T-cell (primary cell): ENCODE data around the gene GPN2. TPM values are rescaled to one million over a fixed set of nuclear protein-coding genes. Genes with fewer than 3 reads are reported as not detected.

ENCODE experiments used
- ATAC-seq, 4 experiments: fragments of 200-7000 bp in 3 of 4; fragments of 150-1000 bp in 1 of 4; cut with Tn5 transposase; replicated peaks in 1 of 4; 1 replicate in 3 of 4; 2 replicates in 1 of 4; pipeline ENCODE4 v1.10.0; 2021; ENCODE audit warnings: moderate library complexity in 3 of 4, mild to moderate bottlenecking in 2 of 4, moderate number of reproducible peaks in 1 of 4
- CTCF ChIA-PET, 2 donors: fragments of 300-600 bp; sonication (Branson Sonifier 250); formaldehyde crosslinking; loops; one replicate each; lab custom pipeline; 2022; ENCODE audit warnings: antibody characterized with exemption in 2 of 2; lab: Charles Lee
- POLR2A ChIA-PET, 2 donors: fragments of 300-600 bp; sonication (Branson Sonifier 250); formaldehyde crosslinking; loops; one replicate each; lab custom pipeline; 2022; ENCODE audit warnings: antibody characterized with exemption in 2 of 2; lab: Charles Lee
- DNase-seq, 35 experiments: peaks; one replicate each; pipeline versions ENCODE4 v3.0.0 to v3.0.0-alpha.2; 2013 to 2023
- H3K27ac ChIP-seq: one replicate; pipeline ENCODE4 v1.5.1; 2013; ENCODE audit warnings: low read length
- H3K27me3 ChIP-seq, 2 experiments: replicated peaks in 1 of 2; 1 replicate in 1 of 2; 2 replicates in 1 of 2; pipeline versions ENCODE4 v1.6.1 to v1.7.0; 2013; ENCODE audit warnings: low read length in 1 of 2, mixed read lengths in 1 of 2; ENCODE audit not compliant: control insufficient read depth in 2 of 2, insufficient read depth in 2 of 2; ENCODE audit errors: extremely low read depth in 1 of 2
- H3K36me3 ChIP-seq, 2 donors: 1 replicate in 1 of 2; 2 replicates in 1 of 2; pipeline versions ENCODE4 v1.6.1 to v1.7.0; 2013; ENCODE audit warnings: low read length in 1 of 2; ENCODE audit not compliant: control insufficient read depth in 2 of 2, insufficient read depth in 1 of 2; ENCODE audit errors: extremely low read depth in 1 of 2
- H3K4me1 ChIP-seq, 2 experiments: 1 replicate in 1 of 2; 2 replicates in 1 of 2; pipeline versions ENCODE4 v1.6.1 to v1.7.0; 2013; ENCODE audit warnings: low read length in 2 of 2, mixed read lengths in 1 of 2; ENCODE audit not compliant: insufficient read depth in 2 of 2, control insufficient read depth in 1 of 2; ENCODE audit errors: extremely low read depth in 1 of 2
- H3K4me3 ChIP-seq, 2 donors: 1 replicate in 1 of 2; 2 replicates in 1 of 2; pipeline versions ENCODE4 v1.5.1 to v1.7.0; 2013; ENCODE audit warnings: mild to moderate bottlenecking in 2 of 2, low read length in 1 of 2, moderate library complexity in 1 of 2; ENCODE audit not compliant: control insufficient read depth in 1 of 2; ENCODE audit errors: extremely low read depth in 1 of 2
- H3K9me3 ChIP-seq: 2 replicates; pipeline ENCODE4 v1.7.0; 2013
- H3K27ac Mint-ChIP-seq, 2 donors: one replicate each; pipeline ENCODE4 v1.8.0; 2020 to 2021; ENCODE audit warnings: mild to moderate bottlenecking in 2 of 2, mixed read lengths in 2 of 2
- H3K27me3 Mint-ChIP-seq, 2 donors: one replicate each; pipeline ENCODE4 v1.8.0; 2021 to 2022; ENCODE audit warnings: mixed read lengths in 2 of 2
- H3K36me3 Mint-ChIP-seq: one replicate; pipeline ENCODE4 v1.8.0; 2021; ENCODE audit warnings: mixed read lengths
- H3K4me1 Mint-ChIP-seq, 3 donors: one replicate each; pipeline ENCODE4 v1.8.0; 2020 to 2022; ENCODE audit warnings: mixed read lengths in 3 of 3, mild to moderate bottlenecking in 1 of 3
- H3K4me3 Mint-ChIP-seq, 3 donors: one replicate each; pipeline ENCODE4 v1.8.0; 2020 to 2022; ENCODE audit warnings: mild to moderate bottlenecking in 3 of 3, mixed read lengths in 3 of 3, moderate library complexity in 3 of 3
- H3K9me3 Mint-ChIP-seq, 3 donors: one replicate each; pipeline ENCODE4 v1.8.0; 2020 to 2022; ENCODE audit warnings: mixed read lengths in 3 of 3
- WGBS: methylation state at CpG from one replicate; pipeline ENCODE4 v1.1.5; 2013; ENCODE audit warnings: missing lambda C conversion rate; ENCODE audit not compliant: insufficient coverage; 5-methylcytosine and 5-hydroxymethylcytosine counted together
- total RNA-seq, 35 experiments: library from RNA in 6 of 35; stranded (reverse) in 6 of 35; fragments of 120-200 nt in 1 of 35; gene quantifications; one replicate each; pipeline versions ENCODE4 v1.2.1 to v1.2.4 and lab custom pipeline; 2013 to 2026

The GPN2 gene
- total RNA-seq (10 to 100 TPM; 30.8 to 35.7 (median 32.7) TPM), total RNA-seq (lab: John Stamatoyannopoulos, UW) (31.9 to 74.8 (median 57.1) reads per million in 29 experiments)
- total RNA-seq (2013), result 17.0 TPM

GRCh38 chr1:26889551-26890466, at the start of gene GPN2:
Gene GPN2 (minus strand): TSS chr1:26890283. CDS start chr1:26890096, 187 bp downstream.
- Histone ChIP-seq H3K4me1 (peaks cover 7 to 28% of the 10 kb centered on the region in 2 experiments), H3K9me3 (no peaks in the 10 kb centered on the region), H3K36me3 (peaks cover 12 to 58% of the 10 kb centered on the region in 2 donors), H3K27ac (peak within 1 kb of the TSS; percentile 89), H3K27me3 (no peaks in the 10 kb centered on the region), H3K4me3 (peak within 1 kb of the TSS; percentile 80 to 93)
- Mint-ChIP-seq H3K36me3 (peaks cover 43% of the 10 kb centered on the region), H3K27ac (peak within 1 kb of the TSS; percentile 93), H3K4me3 (peak within 1 kb of the TSS; percentile 88 to 96 (median 95)), H3K27me3 (no peaks in the 10 kb centered on the region), H3K9me3 (no peaks in the 10 kb centered on the region), H3K4me1 (peaks cover 32 to 39% (median 36%) of the 10 kb centered on the region in 3 donors)
- under 1% methylated on average over 77 of the region's 89 CpGs for WGBS
- ChIA-PET CTCF (interaction anchor here in 1 of 2 donors (0.6 to 2.2 kb wide), 7 partner anchors 9 to 191 kb away, joined by 3 to 13 read pairs (median 4); partner anchors contain the start of gene GPATCH3), POLR2A (interaction anchor here (1.1 to 2.2 kb wide), 3 partner anchors 10 to 35 kb away, joined by 4 to 13 read pairs (median 8); partner anchors contain the start of gene GPATCH3 (in 2 of the 2))
- peak; percentile 52 to 87 (median 71) for DNase-seq
- peak; percentile 93 to 98 (median 96) for ATAC-seq

GRCh38 chr1:26938659-26939025, 48.6 kb upstream of the GPN2 start:
- ATAC-seq, result no peak
- no peak overlapping the region for H3K27ac ChIP-seq
- POLR2A ChIA-PET, result no interaction called here

GRCh38 chr1:26938004-26938658, 48.0 kb upstream of the GPN2 start:
- POLR2A ChIA-PET, result no interaction called here
- Histone ChIP-seq H3K27me3 (no peaks in the 10 kb centered on the region), H3K4me1 (peaks cover 0 to 3% of the 10 kb centered on the region in 2 experiments), H3K4me3 (no peak overlapping the region), H3K36me3 (peaks cover 0 to 38% of the 10 kb centered on the region in 2 donors), H3K9me3 (no peaks in the 10 kb centered on the region), H3K27ac (no peak overlapping the region)
- peaks cover 35% of the 10 kb centered on the region for H3K36me3 Mint-ChIP-seq
- DNase-seq (no peak), ATAC-seq (no peak)
- H3K9me3 Mint-ChIP-seq, result no peaks in the 10 kb centered on the region
- no peaks in the 10 kb centered on the region for H3K27me3 Mint-ChIP-seq
- H3K27ac Mint-ChIP-seq, result no peak overlapping the region
- WGBS, result 100% methylated on average over 2 of the region's 4 CpGs
- no peak overlapping the region for H3K4me3 Mint-ChIP-seq
- CTCF ChIA-PET, result interaction anchor here (0.6 kb wide), 2 partner anchors 16 to 313 kb away, joined by 3 to 7 read pairs; no protein-coding TSS in a partner anchor
- H3K4me1 Mint-ChIP-seq, result peaks cover 0 to 3% (median 1%) of the 10 kb centered on the region in 3 donors

More at GRCh38 chr1:26938659-26939025, 48.6 kb upstream of the GPN2 start:
- no peak for DNase-seq
- peaks cover 0 to 43% of the 10 kb centered on the region in 2 donors for H3K36me3 ChIP-seq
- Mint-ChIP-seq H3K36me3 (peaks cover 34% of the 10 kb centered on the region), H3K27ac (no peak overlapping the region), H3K4me1 (peaks cover 0 to 2% (median 1%) of the 10 kb centered on the region in 3 donors), H3K27me3 (no peaks in the 10 kb centered on the region), H3K9me3 (no peaks in the 10 kb centered on the region), H3K4me3 (no peak overlapping the region)
- WGBS, result 100% methylated on average over 1 of the region's 2 CpGs
- no peaks in the 10 kb centered on the region for H3K27me3 ChIP-seq
- no peak overlapping the region for H3K4me3 ChIP-seq
- H3K9me3 ChIP-seq, result no peaks in the 10 kb centered on the region
- peaks cover 0 to 3% of the 10 kb centered on the region in 2 experiments for H3K4me1 ChIP-seq
- CTCF ChIA-PET, result no interaction called here

DNA sequence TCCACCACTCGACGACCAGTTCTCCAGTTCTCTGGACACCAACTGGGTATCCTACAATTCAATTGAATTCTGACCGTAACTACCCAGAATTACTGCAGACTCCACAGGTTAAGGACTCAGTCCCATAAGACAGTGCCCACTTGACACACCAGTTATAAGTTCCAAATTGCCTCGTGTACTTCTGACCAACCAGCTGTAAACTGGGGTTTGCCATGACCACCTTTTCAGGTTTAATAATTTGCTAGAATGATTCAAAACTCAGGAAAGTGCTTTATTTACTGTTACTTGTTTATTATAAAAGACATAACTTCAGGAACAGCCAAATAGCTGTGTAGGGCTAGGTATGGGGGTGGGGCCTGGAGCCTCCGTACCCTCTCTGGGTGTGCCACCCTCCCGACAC, 46.7 kb upstream of the GPN2 start:
- Mint-ChIP-seq H3K9me3 (no peaks in the 10 kb centered on the region), H3K27ac (no peak overlapping the region), H3K4me3 (no peak overlapping the region), H3K4me1 (peaks cover 5 to 8% (median 5%) of the 10 kb centered on the region in 3 donors), H3K27me3 (no peaks in the 10 kb centered on the region), H3K36me3 (peaks cover 27% of the 10 kb centered on the region)
- ChIA-PET CTCF (no interaction called here), POLR2A (no interaction called here)
- no peaks in the 10 kb centered on the region for H3K27me3 ChIP-seq
- H3K27ac ChIP-seq, result no peak overlapping the region
- H3K36me3 ChIP-seq, result peaks cover 4 to 26% of the 10 kb centered on the region in 2 donors
- DNase-seq (no peak), ATAC-seq (no peak)
- H3K4me1 ChIP-seq, result peaks cover 0 to 3% of the 10 kb centered on the region in 2 experiments
- H3K4me3 ChIP-seq, result no peak overlapping the region
- H3K9me3 ChIP-seq, result no peaks in the 10 kb centered on the region
- WGBS, result 100% methylated on average over 2 of the region's 6 CpGs

- no CpG with 5 or more reads among the region's 3 CpGs for WGBS
- Mint-ChIP-seq H3K4me3 (no peak overlapping the region), H3K36me3 (peaks cover 28% of the 10 kb centered on the region), H3K27ac (no peak overlapping the region), H3K27me3 (no peaks in the 10 kb centered on the region), H3K4me1 (peaks cover 4 to 6% (median 5%) of the 10 kb centered on the region in 3 donors), H3K9me3 (no peaks in the 10 kb centered on the region)
- no peak for DNase-seq
- CTCF ChIA-PET, result no interaction called here
- H3K9me3 ChIP-seq, result no peaks in the 10 kb centered on the region
- peaks cover 4 to 42% of the 10 kb centered on the region in 2 donors for H3K36me3 ChIP-seq
- no peak overlapping the region for H3K4me3 ChIP-seq
- no peak for ATAC-seq
- POLR2A ChIA-PET, result interaction anchor here in 1 of 2 donors (0.5 kb wide), 1 partner anchor 157 kb away, joined by 5 read pairs; no protein-coding TSS in a partner anchor
- H3K4me1 ChIP-seq, result no peaks in the 10 kb centered on the region
- no peak overlapping the region for H3K27ac ChIP-seq
- no peaks in the 10 kb centered on the region for H3K27me3 ChIP-seq
Measured at GRCh38 chr1:26932531-26932930, 42.4 kb upstream of the GPN2 start.

GRCh38 chr1:26923711-26924110, 33.6 kb upstream of the GPN2 start:
- DNase-seq, result no peak
- Mint-ChIP-seq H3K27ac (no peak overlapping the region), H3K9me3 (no peaks in the 10 kb centered on the region), H3K27me3 (no peaks in the 10 kb centered on the region), H3K4me3 (peak overlapping the region; percentile 90 to 98 (median 92)), H3K4me1 (peaks cover 39 to 44% (median 41%) of the 10 kb centered on the region in 3 donors), H3K36me3 (peaks cover 15% of the 10 kb centered on the region)
- POLR2A ChIA-PET, result no interaction called here
- ATAC-seq, result no peak
- CTCF ChIA-PET, result interaction anchor here in 1 of 2 donors (0.6 kb wide), 1 partner anchor 926 kb away, joined by 3 read pairs; the partner anchor contains the start of gene PAFAH2
- peaks cover 0 to 33% of the 10 kb centered on the region in 2 donors for H3K36me3 ChIP-seq
- no peak overlapping the region for H3K27ac ChIP-seq
- H3K9me3 ChIP-seq, result no peaks in the 10 kb centered on the region
- H3K4me1 ChIP-seq, result peaks cover 10 to 28% of the 10 kb centered on the region in 2 experiments
- H3K4me3 ChIP-seq, result no peak overlapping the region
- no peaks in the 10 kb centered on the region for H3K27me3 ChIP-seq
- 100% methylated on average over 1 of the region's 3 CpGs for WGBS
